Measurements from ENCODE around the gene AP3B1. TPM values are rescaled to one million over a fixed set of nuclear protein-coding genes. Genes with fewer than 3 reads are reported as not detected.
"Not testable (repeated sequence)": the region's sequence is repeated elsewhere in the genome, so short reads cannot be mapped to it uniquely, and the experiment has no call there.

The AP3B1 gene
- polyA plus RNA-seq, 4 donors, result 62.3 to 79.2 (median 73.6) TPM

DNA sequence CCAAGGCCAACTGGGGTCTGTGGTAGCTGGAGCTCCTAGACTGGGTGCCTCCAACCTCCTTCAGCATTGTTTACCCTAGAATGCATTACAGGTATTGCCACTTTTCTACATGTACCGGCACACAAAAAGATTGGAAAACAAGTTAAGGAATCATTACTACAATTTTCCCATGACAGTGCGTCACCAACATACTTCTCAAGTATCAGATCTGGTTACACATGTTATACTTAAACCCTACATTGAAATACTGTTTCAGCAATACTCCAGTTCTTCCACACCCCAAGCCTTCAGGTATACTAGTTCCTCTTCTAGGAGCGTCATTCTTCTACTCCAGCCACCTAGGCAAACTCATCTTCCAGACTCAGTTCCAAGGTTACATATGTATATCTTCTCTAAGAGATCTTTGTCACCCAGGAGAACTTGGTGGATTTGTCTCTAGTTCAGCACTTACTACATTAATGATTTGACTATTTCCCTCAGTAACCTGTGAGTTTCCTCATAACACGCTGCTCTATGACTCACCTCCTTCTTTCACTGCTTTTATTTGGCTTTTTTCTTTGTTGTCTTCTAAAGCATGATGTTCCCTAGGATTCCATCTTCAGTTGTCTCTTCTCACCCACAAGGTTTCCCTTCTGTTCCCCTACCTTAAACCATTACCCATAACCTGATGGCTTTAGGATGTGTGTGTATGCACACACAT is 217.0 kb downstream of the AP3B1 start:
- no peak for DNase-seq (ENCODE audit: low read depth in 4 of 4, low spot score in 2 of 4)

DNA sequence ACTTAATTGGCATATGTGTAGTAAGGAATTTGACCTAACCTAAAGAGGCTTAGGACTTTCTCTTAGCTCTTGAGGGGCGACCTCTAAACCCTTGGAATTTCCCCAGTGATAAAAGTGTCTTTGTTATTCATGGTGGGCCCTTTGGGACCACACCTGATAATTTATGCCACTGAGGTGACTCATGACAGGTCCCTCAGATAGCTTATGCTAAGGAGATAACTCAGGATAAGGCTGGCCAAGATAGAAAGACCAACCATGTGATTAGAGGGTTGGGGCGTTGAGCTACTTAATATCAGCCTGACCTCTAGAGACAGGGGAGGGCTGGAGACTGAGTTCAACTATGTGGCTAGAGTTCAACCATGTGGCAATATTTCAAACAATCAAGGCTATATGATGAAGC is 218.1 kb downstream of the AP3B1 start:
- DNase-seq (ENCODE audit: low read depth in 4 of 4, low spot score in 2 of 4), result no peak

DNA sequence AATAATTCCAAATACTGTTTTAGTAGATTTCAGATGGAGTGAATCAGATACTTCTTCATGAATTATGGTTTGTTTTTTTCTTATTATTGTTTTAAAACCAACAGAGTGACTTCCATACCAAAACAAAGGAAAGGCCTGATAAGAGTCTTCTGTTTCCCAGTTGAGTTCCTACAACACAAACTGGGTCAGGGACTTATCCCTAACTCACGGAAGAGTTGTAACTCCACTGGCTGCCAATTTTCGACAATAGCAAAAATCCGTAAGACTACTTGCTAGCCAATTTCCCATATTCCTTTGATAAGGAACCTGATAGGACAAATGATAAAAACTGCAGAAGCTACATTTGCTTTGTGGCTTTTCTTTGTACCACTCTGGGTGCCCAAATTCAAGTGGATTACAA is 219.2 kb downstream of the AP3B1 start:
- DNase-seq (ENCODE audit: low read depth in 4 of 4, low spot score in 2 of 4), result no peak

DNA sequence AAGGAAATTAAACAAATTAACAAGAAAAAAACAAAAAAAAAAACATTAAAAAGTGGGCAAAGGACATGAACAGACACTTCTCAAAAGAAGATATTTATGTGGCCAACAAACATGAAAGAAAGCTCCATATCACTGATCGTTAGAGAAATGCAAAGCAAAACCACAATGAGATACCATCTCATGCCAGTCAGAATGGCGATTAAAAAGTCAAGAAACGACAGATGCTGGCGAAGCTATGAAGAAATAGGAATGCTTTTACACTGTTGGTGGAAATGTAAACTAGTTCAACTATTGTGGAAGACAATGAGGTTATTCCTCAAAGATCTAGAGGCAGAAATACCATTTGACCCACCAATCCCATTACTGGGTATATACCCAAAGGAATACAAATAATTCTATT is 223.8 kb downstream of the AP3B1 start:
- DNase-seq (ENCODE audit: low read depth in 4 of 4, low spot score in 2 of 4), result not testable (repeated sequence)

DNA sequence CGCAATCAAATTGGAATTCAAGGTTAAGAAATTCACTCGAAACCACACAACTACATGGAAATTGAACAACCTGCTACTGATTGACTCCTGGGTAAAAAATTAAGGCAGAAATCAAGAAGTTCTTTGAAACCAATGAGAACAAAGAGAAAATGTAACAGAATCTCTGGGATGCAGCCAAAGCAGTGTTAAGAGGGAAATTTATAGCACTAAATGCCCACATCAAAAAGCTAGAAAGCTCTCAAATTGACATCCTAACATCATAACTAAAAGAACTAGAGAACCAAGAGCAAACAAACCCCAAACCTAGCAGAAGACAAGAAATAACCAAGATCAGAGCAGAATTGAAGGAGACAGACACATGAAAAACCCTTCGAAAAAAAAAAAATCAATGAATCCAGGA is 226.9 kb downstream of the AP3B1 start:
- DNase-seq (ENCODE audit: low read depth in 4 of 4, low spot score in 2 of 4), result not testable (repeated sequence)

DNA sequence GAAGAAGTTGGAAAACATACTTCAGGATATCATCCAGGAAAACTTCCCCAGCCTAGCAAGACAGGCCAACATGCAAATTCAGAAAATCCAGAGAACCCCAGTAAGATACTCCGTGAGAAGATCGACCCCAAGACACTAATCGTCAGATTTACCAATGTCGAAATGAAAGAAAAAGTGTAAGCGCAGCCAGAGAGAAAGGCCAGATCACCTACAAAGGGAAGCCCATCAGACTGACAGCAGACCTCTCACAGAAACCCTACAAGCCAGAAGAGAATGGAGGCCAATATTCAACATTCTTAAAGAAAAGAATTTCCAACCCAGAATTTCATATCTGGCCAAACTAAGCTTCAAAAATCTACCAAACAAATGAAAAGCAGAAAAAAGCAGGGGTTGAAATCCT is 227.8 kb downstream of the AP3B1 start:
- not testable (repeated sequence) for DNase-seq (ENCODE audit: low read depth in 4 of 4, low spot score in 2 of 4)

DNA sequence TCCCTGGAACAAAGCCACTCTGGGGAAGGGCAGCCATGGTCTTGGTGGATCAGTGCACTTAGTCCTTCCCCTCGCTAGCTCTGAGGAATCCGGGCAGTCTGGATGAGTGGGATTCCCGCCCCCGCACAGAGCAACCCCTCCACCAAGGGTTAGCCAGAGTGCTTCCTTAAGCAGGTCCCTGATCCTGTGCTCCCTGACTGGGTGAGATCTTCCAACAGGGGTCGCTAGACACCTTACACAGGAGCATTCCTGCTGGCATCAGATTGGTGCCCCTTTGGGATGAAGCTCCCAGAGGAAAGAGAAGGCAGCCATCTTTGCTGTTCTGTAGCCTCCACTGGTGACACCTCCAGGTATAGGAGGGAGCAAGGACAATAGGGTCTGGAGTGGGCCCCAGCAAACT is 228.8 kb downstream of the AP3B1 start:
- DNase-seq (ENCODE audit: low read depth in 4 of 4, low spot score in 2 of 4), result no peak

DNA sequence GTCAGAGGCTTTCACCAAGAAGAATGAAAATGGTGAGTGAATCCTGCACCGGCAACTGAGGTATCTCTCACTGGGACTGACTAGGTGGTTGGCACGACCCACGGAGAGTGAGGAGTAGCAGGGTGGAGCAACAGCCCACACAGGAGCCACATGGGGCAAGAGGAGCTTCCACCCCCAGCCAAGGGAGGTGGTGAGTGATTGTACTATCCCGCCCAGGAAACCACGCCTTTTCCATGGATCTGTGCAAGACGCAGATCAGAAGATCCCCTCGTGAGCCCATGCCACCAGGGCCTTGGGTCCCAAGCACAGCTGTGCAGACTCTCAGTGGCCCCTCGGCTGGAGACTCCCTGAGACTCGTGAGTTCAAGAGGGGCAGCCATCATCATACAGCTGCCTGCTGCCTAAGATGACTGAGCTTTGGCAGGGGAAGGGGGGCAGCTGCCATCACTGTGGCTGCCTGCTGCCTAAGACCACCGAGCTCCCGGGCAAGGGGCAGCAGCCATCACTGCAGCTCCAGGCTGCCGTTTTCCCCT is 229.5 kb downstream of the AP3B1 start:
- DNase-seq (ENCODE audit: low read depth in 4 of 4, low spot score in 2 of 4), result no peak

DNA sequence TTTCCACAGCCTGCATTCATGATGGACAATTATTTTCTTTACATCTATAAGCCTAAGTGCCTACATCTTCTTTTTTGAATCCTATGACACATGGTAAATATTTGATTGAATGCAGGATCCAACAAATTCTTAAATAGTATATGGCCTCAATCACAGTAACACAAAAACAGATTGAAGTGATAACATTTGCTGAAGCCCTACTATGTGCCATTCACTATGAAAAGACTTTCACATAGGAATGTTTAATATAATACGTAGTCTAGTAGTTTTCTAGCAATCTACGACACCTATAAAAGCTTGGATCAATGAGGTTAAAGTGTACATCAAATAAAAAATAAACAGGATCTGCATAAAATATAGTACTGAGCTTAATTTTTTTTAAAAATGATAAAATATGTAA is 231.0 kb downstream of the AP3B1 start:
- no peak for DNase-seq (ENCODE audit: low read depth in 4 of 4, low spot score in 2 of 4)

DNA sequence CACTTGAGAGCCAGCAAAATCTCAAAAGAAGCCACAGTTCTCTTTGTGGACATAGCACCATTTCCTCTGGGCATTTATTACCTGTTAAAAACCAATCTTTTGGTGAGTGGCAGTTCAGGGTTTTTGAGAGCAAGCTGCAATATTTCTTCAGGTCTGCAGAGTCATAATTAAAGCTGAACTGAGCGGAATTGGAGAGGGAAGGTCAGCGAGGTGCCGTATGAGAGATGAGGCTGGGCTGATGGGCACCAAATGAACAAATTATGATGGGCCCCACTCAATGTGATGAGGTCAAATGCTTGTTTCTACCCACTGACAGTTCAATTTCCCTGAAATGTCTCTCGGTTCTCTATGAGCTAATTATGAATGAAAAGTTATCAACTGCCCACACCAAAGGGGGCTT is 231.9 kb downstream of the AP3B1 start:
- no peak for DNase-seq (ENCODE audit: low read depth in 4 of 4, low spot score in 2 of 4)

DNA sequence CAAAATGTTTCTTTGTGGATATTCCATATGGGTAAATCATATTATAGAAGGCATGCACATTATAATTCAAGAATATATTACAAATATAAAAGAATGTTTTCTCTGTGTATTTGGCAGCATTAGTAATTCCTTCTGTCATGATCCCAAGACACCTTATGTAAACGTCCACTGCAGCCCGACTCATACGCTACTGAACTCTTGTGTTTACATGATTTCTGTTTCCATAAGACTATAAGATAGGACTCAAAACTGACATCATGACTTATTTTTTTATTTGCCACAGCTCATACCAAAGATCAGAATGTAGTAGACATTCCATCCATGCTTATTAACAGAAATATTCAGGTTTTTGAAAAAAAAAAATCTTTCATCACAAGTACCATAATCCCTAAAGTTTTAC is 234.1 kb downstream of the AP3B1 start:
- no peak for DNase-seq (ENCODE audit: low read depth in 4 of 4, low spot score in 2 of 4)

DNA sequence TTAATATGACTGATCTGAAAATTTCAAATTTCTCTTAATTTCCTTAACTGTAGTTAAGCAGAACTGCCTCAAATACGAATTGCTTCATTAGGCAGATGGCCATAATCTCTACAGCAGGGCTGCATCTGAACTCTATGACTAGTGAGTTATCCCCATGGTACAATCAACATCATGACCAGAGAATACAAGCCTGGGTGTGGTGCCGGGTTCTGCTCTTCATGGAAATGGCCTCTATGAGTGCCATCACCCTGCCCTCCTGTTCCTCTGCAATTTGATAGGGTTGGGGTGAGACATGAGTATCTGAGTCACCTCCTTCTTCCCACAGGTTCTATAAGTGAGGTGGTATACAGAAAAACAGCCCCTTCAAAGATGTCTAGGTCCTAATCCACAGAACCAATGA is 235.9 kb downstream of the AP3B1 start:
- no peak for DNase-seq (ENCODE audit: low read depth in 4 of 4, low spot score in 2 of 4)

DNA sequence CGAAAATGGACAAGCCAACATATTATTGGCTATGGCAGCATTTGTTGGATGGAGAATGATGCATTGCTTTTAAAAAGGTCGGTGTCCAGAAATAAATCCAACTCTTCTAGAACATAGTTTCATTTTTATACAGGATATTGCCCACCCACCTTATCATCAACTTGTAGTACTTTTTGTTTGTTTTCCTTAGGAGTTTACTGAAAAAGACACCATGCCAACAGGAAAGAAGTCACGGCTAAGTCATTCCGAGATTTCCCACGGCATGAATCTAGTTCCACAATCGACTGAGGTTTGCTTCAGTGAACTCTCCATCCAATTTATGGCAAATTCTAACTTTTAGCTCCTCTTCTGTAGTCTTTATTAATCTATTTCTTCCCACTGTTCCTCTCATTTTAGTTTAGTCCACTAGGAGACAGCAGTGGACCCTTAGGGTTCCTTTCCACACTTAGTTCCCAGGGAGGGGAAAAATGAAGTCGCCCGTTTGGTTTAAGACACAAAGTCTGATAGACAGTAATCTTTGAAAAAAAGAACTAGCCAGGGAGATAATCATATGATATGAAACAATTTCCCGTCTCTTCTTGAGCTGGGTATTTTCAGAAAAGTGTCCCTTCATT is 237.5 kb downstream of the AP3B1 start:
- DNase-seq (ENCODE audit: low read depth in 4 of 4, low spot score in 2 of 4), result no peak

DNA sequence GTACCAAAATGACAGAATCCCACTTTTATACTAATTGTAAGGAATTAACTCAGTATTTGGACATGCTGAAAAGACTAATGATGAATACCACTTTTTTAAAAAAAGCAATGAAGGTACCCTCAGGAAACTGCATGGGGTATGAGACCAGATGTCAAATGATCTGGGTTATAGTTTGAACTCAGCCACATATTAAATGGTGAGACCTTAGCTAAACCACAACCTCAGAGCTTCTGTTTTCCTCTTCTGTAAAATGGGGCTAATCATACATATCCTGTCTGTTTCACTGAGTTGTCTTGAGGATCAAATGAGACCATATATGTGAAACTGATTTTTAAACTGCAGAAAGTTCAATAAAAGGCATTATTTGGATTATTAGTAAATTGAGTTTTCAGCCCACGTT is 238.4 kb downstream of the AP3B1 start:
- no peak for DNase-seq (ENCODE audit: low read depth in 4 of 4, low spot score in 2 of 4)

DNA sequence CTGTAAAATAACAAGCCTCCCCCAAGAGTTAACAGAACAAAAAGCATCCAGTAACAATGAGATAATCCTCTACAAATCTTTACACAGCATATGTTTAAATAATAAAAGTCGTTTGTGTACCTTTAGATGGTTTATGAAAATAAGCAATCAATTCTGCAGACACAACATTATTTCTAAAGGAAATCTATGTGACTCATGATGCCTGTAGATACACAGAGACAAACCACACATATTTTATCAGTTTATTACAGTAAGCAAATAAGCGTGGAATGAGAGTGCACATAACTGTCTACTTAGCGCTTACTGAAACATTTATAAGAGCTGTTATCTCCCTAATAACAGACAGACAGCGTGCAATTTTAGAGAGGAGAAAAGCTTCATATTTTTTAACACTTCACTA is 243.6 kb downstream of the AP3B1 start:
- no peak for DNase-seq (ENCODE audit: low read depth in 4 of 4, low spot score in 2 of 4)

DNA sequence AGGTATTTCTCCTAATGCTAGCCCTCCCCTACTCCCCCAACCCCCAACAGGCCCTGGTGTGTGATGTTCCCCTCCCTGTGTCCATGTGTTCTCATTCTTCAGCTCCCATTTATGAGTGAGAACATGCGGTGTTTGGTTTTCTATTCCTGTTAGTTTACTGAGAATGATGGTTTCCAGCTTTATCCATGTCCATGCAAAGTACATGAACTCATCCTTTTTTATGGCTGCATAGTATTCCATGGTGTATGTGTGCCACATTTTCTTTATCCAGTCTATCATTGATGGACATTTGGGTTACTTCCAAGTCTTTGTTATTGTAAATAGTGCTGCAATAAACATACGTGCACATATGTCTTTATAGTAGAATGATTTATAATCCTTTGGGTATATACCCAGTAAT is 247.7 kb downstream of the AP3B1 start:
- not testable (repeated sequence) for DNase-seq (ENCODE audit: low read depth in 4 of 4, low spot score in 2 of 4)

DNA sequence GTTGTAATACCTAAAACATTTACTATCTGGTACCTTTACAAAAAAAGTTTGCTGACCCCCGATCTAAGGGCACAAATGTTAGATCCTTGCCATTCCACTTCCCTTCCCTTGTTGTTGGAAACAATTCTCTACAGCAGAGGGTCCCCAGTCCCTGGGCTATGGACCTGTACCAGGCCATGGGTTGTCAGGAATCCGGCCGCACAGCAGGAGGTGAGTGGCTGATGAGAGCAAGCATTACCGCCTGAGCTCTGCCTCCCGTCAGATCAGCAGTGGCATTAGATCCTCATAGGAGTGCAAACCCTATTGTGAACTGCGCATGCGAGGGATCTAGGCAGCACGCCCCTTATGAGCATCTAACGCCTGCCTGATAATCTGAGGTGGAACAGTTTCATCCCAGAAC is 248.5 kb downstream of the AP3B1 start:
- DNase-seq (ENCODE audit: low read depth in 4 of 4, low spot score in 2 of 4), result no peak

DNA sequence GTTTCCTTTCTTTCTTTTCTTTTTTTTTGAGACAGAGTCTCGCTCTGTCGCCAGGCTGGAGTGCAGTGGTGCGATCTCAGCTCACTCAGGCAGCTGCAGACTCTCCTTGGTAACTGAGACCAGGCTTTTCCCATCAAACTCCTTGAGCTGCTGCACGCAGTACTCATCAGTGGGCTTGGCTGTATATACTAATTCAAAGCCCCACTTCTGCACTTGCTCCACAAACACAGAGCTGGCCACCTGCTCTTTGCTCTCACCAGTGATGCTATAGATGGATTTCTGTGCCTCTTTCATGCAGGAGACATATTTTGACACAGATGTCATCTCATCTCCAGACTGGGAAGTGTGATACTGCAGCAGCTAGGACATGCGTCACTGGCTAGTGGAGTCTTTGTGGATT is 252.7 kb downstream of the AP3B1 start:
- DNase-seq (ENCODE audit: low read depth in 4 of 4, low spot score in 2 of 4), result no peak

DNA sequence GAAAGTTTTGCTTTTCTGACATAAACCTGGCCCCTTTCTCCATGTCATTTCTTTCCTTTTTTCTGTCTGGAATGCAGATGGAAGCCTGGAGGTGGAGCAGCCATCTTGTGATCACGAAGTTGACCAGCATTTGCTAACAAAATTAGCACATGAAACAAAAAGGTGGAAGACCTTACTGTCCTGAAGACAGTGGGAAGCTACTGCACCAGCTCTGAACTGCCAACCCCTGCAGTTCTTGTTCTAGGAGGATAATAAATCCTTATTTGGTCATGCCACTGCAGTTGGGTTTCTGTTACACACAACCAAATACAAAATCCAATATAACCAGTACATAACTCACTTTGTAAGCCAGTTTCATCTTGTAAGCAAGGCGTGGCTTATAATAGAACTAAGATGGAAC is 269.0 kb downstream of the AP3B1 start:
- no peak for DNase-seq (ENCODE audit: low read depth in 4 of 4, low spot score in 2 of 4)

DNA sequence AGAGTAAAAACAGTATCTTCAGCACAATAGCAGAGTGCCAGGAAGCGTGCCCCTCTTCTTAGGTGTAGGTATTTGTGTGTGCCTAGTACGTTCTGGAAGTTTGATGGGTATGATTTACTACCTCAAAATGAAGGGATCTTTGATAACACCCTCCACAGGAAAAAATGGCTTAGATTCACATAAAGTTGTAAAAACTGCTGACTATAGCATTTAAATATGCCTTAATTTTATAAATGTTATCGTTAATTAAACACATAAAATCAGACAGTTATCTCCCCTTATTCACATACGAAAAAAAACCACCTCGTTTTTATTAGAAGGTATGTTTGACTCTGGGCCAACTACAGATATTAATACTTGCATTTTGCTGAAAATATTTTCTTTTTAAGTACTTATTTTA is 274.8 kb downstream of the AP3B1 start:
- DNase-seq (ENCODE audit: low read depth in 4 of 4, low spot score in 2 of 4), result no peak

DNA sequence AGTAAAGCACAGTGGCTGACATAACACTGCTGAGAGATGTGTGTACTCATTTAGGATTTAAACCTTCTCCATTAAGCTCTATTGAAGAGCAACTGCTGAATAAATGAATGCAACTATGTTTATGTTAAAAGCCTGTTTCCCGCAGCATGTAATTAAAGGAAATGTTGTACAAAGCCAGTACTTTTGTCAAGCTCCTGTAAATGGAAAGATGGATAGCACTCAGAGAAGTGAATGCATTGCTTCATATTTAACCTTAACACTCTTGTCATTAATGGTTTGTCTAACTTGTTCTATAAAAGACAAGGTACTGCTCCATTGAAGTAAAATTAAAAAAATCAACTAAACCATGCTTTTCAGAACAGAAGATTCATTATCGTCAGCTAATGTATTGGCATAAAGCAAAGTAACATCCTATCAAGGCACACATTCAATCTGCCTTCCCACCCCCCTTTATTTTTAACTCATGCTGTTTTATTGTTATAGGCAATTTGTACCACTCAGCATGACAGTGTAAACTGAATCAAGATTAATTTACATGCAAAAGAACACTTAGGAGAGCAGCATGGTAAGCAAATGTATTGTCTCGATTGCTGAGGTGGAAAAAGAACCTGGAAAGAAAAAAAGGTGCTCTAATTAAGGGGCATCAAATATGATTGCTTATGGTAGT is 277.5 kb downstream of the AP3B1 start:
- DNase-seq (ENCODE audit: low read depth in 4 of 4, low spot score in 2 of 4), result no peak
